Thyroid gland (tissue), 4 donors: Measurements from ENCODE around the gene APLP2.

Experiments
- POLR2A ChIP-seq, 2 donors: fragments of 450-650 bp; IDR thresholded peaks; one replicate each; pipeline ENCODE4 v1.6.1; 2017; ENCODE audit warnings: antibody characterized with exemption in 2 of 2, mild to moderate bottlenecking in 2 of 2, moderate library complexity in 1 of 2
- TF ChIP-seq, protein P1 (sequence below), 6 experiments: fragments of 200-600 bp in 3 of 6; fragments of 450-650 bp in 3 of 6; sonication (generic) in 3 of 6; IDR thresholded peaks; one replicate each; pipeline ENCODE4 v1.5.1; 2016 to 2019; ENCODE audit warnings: antibody characterized with exemption in 6 of 6, mild to moderate bottlenecking in 2 of 6, inconsistent platforms in 1 of 6, moderate library complexity in 1 of 6

DNA sequence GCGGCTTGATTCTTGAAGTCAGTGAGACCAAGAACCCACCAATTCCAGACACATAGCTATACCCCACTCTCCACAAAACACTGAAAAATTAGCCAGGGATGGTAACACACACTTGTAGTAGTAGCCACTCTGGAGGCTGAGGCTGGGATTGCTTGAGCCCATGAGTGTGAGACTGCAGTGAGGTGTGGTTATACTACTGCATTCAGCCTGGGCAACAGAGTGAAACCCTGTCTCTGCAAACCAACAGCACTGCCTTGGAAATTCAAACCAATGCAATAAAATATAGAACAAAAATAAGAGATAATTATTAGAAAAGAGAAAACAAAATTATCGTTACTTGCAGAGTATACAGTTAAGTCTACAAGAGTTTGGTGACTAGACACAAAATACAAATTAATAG is 46.9 kb upstream of the APLP2 start:
- no peak for TF ChIP-seq POLR2A (IDR thresholded peaks at IDR 0.05)
- TF ChIP-seq, protein P1, sequence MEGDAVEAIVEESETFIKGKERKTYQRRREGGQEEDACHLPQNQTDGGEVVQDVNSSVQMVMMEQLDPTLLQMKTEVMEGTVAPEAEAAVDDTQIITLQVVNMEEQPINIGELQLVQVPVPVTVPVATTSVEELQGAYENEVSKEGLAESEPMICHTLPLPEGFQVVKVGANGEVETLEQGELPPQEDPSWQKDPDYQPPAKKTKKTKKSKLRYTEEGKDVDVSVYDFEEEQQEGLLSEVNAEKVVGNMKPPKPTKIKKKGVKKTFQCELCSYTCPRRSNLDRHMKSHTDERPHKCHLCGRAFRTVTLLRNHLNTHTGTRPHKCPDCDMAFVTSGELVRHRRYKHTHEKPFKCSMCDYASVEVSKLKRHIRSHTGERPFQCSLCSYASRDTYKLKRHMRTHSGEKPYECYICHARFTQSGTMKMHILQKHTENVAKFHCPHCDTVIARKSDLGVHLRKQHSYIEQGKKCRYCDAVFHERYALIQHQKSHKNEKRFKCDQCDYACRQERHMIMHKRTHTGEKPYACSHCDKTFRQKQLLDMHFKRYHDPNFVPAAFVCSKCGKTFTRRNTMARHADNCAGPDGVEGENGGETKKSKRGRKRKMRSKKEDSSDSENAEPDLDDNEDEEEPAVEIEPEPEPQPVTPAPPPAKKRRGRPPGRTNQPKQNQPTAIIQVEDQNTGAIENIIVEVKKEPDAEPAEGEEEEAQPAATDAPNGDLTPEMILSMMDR (IDR thresholded peaks at IDR 0.05), result no peak
